Cortex of kidney (tissue), 1 donor: Measurements from ENCODE around the gene ATL2.
"Not testable (repeated sequence)": the region's sequence is repeated elsewhere in the genome, so short reads cannot be mapped to it uniquely, and the experiment has no call there.

Source experiments
- DNase-seq: peaks from one replicate; lab custom pipeline; 2025; lab: John Stamatoyannopoulos, UW

ATL2 gene

DNA sequence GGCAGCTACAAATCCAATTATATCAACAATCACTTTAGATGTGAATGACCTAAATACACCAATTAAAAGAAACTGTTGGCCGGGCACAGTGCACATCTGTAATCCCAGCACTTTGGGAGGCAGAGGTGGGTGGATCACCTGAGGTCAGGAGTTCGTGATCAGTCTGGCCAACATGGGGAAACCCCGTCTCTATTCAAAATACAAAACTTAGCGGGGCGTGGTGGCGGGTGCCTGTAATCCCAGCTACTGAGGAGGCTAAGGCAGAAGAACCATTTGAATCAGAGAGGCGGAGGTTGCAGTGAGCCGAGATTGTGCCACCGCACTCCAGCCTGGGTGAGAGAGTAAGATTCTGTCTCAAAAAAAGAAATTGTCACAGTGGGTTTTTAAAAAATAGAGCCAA is 49.5 kb downstream of the ATL2 start:
- no peak for DNase-seq

DNA sequence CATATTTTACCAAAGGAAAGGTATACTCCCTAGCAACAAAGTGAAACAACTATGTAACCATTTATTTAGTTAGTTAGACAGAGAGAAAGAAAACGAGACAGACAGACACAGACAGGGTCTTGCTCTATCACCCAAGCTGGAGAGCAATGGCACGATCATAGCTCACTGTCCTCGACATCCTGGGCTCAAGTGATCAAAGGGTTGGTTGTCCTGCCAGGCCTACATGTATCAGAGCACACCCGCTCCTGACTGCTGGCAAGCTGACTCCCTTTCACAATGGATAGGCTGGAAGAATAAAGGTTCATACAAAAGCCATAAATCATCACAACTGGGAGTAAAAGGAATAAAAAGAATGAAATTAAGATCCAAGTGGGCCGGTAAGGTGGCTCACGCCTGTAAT is 53.5 kb downstream of the ATL2 start:
- no peak for DNase-seq

DNA sequence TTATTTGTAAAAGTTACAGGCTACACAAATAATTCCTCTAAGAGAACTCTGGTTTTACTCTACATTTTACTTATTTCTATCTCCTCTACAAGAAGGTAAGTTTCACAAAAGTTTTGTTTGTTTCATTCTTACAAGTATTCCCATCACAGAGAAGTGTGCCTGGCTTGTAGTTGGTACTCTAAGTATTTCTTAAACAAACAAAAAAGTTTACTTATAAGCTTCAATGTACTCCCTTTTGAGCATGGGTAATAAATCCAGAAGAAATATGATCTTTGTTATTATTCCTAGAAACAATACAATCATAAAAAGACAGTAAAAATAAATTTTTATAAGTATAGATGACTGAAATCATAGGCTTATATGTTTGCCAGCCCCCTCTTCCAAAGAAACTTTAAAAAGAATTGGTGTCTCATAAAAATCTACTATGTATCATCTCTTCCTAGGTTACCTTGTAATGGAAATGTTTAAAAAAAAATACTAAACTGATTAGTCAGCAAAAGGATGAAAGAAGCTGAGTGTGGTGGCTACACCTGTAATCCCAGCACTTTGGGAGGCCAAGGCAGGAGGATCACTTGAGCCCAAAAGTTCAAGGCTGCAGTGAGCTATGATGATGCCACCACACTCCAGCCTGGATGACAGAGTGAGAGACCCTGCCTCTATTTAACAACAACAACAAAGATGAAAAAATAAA is 54.7 kb downstream of the ATL2 start:
- no peak for DNase-seq

DNA sequence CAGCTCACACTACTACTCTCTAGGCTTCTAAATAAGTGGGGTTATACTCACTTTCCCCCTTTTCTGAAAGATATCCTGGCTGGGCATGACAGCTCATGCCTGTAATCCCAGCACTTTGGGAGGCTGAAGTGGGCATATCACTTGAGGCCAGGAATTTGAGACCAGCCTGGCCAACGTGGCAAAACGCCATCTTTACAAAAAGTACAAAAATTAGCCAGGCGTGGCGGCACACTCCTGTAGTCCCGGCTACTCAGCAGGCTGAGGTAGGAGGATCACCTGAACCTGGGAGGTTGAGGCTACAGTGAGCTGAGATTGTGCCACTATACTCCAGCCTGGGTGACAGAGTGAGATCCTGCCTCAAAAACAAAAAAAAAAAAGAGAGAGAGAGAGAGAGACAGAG is 57.8 kb downstream of the ATL2 start:
- not testable (repeated sequence) for DNase-seq

DNA sequence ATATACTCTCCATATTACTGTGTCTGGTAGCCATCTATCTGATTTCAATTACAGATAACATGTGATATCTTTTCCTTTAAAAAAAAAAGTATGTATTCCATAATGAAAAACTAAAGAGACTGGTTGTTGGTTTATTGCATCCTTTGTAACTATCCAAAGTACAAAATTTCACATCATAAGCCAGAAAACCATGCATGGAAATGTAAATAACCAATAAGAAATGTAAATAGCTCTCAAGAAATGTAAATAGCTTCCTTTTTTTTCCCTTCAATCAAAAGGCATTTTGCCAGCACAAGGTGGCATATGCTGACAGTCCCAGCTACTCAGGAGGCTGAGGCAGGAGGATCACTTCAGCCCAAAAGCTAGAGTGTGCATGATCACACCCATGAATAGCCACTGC is 59.3 kb downstream of the ATL2 start:
- no peak for DNase-seq

DNA sequence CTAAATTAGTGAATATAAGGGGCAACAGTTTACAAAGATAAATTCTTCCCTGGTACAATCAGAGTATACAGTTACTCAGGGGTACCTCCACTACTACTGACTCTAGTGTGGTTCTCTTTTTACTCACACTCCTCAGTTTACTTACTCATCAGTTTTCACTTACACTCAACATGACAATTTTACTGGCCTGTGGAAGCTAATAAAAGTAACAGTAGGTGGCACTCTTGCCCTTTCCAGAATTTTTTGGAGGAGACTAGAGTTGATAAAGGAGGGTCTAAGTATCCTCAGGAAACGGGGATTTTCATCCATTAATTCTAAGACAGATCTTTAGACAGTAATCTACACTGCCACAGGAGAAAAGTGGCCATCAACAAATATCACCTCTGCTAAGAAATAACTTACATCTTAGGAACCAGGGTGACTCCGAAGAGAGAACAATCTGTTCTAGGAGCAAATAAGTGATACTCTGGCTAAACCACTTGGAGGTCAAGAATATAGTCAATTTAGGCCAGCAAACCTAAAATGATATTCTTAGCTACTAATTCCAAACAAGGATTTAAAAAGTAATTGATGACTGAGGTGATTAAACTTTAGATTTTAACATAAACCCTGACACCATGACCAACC is 61.3 kb downstream of the ATL2 start:
- DNase-seq = no peak

DNA sequence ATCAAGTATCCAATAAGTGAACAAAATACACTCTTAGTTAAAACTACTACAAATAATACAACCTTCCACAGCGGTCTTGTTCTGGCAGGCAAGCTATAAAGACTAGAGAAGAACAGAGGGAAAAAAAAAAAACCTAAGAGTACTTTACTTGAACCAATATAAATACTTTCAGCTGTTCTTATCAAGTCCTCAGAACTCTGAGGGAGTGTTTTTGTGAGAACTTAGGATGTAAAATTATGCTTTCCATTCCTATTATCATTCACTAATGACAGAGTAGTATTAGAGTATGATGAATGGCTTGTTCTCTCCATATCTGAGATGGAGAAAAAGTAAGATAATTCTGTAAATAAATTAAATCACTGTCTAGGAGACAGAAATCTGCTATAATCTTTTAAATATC is 68.3 kb downstream of the ATL2 start:
- no peak for DNase-seq

DNA sequence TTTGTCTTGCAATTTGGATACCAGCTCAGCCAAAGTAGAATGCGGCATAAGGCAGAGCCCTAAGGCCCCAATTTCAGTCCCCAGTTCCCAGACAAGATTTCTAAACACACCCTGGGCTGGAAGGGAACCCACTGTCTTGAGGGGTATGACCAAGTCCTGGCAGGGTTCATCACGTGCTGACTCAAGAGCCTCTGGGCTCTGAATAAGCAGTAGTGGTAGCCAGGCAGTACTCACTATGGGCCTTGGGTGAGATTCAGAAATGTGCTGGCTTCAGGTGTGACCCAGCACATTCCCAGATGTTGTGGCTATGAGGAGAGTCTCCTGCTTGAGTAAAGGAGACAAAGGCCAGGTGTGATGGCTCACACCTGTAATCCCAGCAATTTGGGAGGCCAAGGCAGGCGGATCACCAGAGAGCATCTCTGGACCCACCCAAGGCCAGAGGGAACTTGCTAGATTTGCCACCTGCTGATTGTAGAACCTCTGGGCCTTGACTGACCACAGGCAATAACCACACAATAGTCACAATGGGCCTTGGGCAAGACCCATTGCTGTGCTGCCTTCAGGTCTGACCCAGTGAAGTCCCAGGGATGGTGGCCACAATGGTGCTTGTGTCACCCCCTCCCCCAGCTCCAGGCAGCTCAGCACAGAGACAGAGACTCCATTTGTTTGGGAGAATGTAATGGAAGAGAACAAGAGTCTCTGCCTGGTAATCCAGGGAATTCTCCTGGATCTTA is 74.9 kb downstream of the ATL2 start:
- DNase-seq = no peak

DNA sequence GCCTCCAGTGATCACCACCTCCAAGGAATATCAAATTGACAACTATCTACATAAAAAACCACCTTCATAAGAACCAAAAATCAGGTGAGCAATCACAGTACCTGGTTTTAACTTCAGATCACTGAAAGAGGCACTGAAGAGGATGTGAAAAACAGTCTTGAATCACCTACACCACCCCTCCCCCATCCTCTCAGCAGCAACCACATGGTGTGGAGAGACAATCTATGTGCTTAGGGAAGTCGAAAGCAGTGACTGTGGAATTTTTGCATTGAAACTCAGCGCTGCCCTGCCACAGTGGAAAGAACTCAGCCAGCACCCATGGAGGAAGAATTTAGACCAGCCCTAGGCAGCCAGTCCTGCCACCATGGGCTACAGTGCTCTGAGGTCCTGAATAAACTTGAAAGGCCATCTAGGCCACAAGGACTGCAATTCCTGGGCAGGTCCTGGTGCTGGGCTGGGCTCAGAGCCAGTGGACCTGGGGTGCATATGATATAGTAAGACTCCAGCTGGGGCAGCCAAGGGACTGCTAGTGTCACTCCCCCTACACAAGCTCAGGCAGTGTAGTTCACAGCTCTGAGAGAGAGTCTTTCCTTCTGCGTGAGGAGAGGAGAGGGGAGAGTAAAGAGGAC is 75.6 kb downstream of the ATL2 start:
- no peak for DNase-seq

DNA sequence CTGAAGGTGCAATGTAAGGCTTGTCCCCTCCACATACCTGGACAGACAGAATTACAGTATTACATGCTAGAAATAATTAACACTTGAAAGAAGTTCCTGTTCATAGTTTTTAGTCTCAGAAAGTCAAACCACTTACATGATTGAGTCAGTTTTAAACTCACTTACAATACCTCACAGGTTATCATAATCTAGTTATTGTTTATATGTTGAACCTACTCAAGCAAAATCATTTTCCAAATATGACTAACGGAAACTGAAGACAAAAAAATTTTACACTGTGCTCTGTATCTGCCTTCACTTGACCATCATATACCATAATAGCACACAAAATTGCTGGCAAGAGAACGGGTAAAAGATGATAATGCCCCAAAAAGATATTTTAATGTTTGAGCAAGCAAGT is 78.5 kb downstream of the ATL2 start:
- no peak for DNase-seq

DNA sequence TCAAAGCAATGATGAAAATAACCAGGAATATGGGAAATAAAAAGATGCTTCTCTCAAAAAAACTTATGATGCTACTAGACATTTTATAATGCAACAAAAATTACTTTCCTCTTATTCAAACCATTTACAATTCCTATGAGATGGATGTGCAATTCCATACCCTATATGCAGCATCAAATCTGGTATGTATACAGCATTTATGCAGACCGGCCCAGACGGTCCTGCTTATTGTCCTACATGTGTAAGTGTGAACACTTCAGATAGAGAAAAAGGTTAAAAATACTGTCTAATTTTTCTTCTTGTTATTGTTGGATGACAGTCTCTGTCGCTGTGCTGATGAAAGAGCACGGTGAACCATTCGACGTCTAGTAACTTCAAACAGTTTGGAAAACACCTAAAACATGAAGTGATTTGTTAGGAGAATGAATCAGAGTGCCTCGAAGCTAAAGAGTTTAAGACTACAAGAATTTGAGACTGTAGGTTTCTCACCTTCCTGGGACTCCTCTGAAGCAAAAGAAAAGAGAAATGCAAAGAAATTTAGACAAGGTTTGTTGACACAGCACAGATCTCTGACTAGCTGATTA is 80.8 kb downstream of the ATL2 start:
- DNase-seq = no peak

DNA sequence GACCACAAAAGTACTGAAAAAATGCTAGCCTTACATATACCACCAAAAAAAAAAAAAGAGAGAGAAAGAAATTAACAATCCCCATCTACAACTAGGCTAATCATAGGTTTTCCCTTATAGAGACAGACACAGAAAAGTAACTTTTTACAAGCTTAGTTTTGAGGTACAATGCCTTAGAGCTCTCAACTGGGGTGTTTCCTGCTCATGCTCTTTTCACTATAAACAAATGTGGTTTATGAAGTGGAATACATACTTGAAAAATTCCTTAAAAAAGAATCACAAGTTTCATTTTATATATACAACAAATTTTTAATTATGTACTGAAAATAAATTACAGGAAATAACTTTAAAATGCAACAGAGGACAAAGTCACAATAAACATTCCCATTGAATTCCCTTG is 82.5 kb downstream of the ATL2 start:
- DNase-seq = no peak

DNA sequence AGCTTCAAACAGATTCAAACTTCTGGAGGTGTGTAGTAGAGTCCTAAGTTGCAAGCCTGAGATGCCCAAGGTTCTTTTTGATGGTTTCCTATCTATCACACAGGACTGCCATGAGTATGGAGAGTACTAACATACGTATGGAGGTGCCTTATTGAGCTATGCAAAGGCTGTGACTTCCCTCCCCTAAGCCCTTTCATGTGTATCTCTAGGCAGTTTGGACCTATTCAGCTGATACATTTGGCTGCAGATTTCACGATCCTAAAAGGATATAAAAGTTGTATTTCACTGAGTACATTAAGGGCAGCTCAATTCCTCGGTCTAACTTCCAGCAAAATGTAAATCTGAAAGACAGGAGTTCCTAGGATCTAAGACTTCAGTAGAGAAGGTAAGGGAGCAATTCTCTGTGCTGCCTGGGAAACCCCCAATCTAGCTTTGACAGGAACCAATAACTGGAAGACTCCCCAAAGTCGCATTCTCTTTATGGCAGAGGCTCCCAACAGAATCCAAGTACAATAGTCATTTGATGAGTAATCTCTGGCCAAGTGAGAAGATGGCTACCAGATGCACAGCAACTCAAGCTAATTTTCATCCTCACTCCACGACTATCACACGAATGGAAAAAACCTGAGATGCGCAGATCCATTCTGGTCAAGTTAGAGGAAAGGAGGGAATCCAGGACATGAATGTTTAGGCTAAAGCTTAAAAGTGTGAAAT is 83.8 kb downstream of the ATL2 start:
- no peak for DNase-seq

DNA sequence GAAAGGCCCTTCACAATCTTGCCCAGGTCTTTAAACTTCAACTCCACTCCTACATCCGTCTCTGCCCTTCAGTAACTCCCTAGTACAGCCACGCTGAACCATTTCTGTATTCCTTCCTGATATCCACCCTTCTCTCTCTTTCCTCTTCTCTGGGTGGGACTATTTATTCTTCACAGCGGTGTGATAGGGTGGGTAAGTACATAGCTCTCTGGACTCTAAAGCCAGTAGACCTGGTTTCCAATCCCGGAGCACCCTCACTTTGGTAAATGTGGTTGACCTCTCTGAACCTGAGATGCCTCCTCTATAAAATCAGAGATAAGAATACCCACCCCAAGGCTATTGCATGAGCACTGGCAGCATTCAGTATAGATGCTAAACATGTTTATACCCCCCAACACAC is 86.7 kb downstream of the ATL2 start:
- no peak for DNase-seq

DNA sequence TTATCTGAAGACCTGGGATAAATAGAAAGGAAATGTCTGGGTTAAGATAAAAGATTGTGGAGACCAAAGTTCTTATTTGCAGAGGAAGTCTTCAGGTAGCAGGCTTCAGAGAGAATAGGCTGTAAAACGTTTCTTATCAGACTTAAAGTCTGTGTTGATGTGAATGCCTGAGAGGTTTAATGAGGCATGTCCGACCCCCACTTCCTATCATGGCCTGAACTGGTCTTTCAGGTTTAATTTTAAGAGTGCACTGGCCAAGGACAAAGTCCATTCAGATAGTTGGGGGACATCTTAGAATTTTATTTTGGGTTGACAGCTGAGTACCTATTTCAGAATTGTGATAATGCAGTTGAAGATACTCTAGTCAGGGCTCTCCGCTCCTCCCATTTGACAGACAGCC is 92.1 kb downstream of the ATL2 start:
- no peak for DNase-seq

DNA sequence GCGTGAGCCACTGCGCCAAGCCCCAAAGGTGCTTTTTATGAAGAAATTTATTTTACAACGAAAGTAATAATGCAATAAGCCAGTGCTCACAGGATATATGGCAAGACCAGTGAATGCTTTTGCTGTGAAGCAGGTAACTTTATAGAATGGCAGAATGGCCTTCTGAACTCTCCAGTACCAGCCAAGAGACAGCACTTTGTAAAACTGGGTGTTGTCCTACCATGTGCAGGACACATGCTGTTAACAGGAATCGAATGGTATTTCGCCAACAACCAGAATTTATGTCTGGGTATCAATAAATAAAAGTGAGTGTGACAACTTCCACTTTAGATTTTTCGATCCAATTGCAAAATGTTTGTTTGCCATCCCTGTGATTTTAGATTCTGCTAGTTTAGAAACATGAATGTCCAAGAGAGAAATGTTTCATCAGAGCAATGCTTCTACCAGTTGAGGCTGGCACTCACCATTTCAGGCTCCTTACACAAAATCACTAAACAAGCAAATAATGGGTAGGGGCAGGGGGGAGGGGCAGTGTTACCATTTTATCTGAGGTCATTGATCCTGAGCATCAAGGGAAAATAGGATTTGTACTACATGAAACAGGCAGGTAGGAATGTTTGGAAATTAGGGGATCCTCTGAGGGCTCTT is 95.9 kb downstream of the ATL2 start:
- no peak for DNase-seq

DNA sequence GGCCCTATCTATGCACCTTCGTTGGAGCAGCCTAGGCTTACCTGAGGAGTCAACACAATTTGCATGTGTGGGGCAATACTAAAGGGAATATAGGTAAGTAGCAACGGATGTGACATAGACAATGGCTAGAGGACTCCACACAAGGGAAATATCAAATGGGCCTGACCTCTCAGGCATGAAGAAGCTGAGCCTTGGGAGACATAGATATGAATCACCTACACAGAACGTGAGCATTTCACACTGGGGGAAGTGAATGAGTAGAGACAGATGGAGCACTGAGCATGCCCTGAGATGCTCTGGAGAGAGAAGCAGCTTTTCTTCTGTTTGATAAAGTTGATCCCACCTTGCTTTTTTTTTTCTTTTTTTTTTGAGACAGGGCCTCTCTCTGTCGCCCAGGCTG is 97.9 kb downstream of the ATL2 start:
- DNase-seq = no peak

DNA sequence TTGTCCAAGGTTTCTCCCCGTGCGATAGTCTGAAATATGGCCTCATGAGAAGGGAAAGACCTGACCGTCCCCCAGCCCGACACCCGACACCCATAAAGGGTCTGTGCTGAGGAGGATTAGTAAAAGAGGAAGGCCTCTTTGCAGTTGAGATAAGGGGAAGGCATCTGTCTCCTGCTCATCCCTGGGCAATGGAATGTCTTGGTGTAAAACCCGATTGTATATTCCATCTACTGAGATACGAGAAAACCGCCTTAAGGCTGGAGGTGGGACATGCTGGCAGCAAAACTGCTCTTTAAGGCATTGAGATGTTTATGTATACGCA is 99.0 kb downstream of the ATL2 start:
- DNase-seq = not testable (repeated sequence)

DNA sequence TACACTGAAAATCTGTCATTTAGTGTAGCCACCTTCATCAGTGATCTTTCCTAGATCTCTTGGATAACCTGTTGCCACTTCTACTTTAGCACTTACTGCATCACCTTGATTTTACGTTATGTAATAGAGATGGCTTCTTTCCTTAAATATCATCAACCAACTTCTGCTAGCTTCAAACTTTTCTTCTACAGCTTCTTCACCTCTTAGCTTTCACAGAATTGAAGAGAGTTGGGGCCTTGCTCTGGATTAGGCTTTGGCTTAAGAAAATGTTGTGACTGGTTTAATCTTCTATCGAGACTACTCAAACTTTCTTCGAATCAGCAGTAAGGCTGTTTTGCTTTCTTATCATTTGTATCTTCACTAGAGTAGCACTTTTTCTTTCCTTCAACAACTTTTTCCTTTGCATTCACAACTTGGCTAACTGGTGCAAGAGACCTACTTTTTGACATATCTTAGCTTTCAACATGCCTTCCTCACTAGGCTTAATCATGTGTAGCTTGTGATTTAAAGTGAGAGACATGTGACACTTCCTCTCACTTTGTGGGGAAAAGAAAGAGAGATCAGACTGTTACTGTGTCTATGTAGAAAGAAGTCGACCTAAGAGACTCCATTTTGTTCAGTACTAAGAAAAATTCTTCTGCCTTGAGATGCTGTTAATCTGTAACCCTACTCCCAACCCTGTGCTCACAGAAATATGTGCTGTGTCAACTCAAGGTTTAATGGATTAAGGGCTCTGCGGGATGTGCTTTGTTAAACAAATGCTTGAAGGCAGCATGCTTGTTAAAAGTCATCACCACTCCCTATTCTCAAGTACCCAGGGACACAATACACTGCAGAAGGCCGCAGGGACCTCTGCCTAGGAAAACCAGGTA is 99.6 kb downstream of the ATL2 start:
- no peak for DNase-seq
